Stomach (tissue), 9 donors: ENCODE measurements around the gene CARMIL3. TPM values are rescaled to one million over a fixed set of nuclear protein-coding genes. Genes with fewer than 3 reads are reported as not detected.
"Not testable (repeated sequence)": the region's sequence is repeated elsewhere in the genome, so short reads cannot be mapped to it uniquely, and the experiment has no call there.

ENCODE experiments used
- DNase-seq, 2 donors: peaks; one replicate each; pipeline versions ENCODE4 v3.0.0 to v3.0.0-alpha.2; 2013 to 2019
- H3K27ac ChIP-seq, 5 donors: fragments of 200-600 bp in 4 of 5; sonication (generic) in 4 of 5; one replicate each; pipeline ENCODE4 v1.5.1; 2013 to 2019; ENCODE audit warnings: mild to moderate bottlenecking in 1 of 5, moderate library complexity in 1 of 5
- H3K27me3 ChIP-seq, 3 donors: fragments of 200-600 bp; sonication (generic); one replicate each; pipeline ENCODE4 v1.5.1; 2017 to 2019; ENCODE audit warnings: mixed run types in 1 of 3
- H3K36me3 ChIP-seq, 4 donors: fragments of 200-600 bp; sonication (generic); 1 replicate in 3 of 4; 2 replicates in 1 of 4; pipeline ENCODE4 v1.5.1; 2016 to 2019
- H3K4me1 ChIP-seq, 4 donors: fragments of 200-600 bp; sonication (generic); one replicate each; pipeline ENCODE4 v1.5.1; 2016 to 2019
- H3K4me3 ChIP-seq, 4 donors: fragments of 200-600 bp; sonication (generic) in 3 of 4; one replicate each; pipeline ENCODE4 v1.5.1; 2016 to 2019; ENCODE audit warnings: mild to moderate bottlenecking in 1 of 4
- H3K9me3 ChIP-seq, 4 donors: fragments of 200-600 bp; sonication (generic); one replicate each; pipeline ENCODE4 v1.5.1; 2016 to 2019
- CTCF ChIP-seq, 7 experiments: fragments of 450-650 bp in 4 of 7; fragments of 200-600 bp in 3 of 7; sonication (generic) in 3 of 7; IDR thresholded peaks; one replicate each; pipeline ENCODE4 v1.5.1; 2016 to 2019; ENCODE audit warnings: antibody characterized with exemption in 7 of 7, control low read depth in 2 of 7, mild to moderate bottlenecking in 1 of 7
- EP300 ChIP-seq: sonication (generic); formaldehyde crosslinking; IDR thresholded peaks from one replicate; pipeline ENCODE4 v1.6.1; 2017; ENCODE audit warnings: antibody characterized with exemption
- POLR2A ChIP-seq, 4 donors: fragments of 450-650 bp; IDR thresholded peaks; one replicate each; pipeline ENCODE4 v1.6.1; 2016; ENCODE audit warnings: antibody characterized with exemption in 4 of 4, control low read depth in 2 of 4, mild to moderate bottlenecking in 1 of 4, moderate library complexity in 1 of 4
- POLR2AphosphoS5 ChIP-seq, 3 donors: sonication (generic); formaldehyde crosslinking; IDR thresholded peaks; one replicate each; pipeline ENCODE4 v1.6.1; 2016; ENCODE audit warnings: antibody characterized with exemption in 3 of 3
- WGBS, 5 donors: extraction: QIAGEN DNeasy Blood & Tissue Kit in 3 of 5; methylation state at CpG; one replicate each; pipeline versions ENCODE4 v1.1.5 to v1.1.7; 2013 to 2018; 5-methylcytosine and 5-hydroxymethylcytosine counted together
- intact Hi-C: fragments of 100-400 bp; cut with DNase I; formaldehyde crosslinking; loops from one replicate; pipeline ENCODE4 v1.15.1; 2023; ENCODE audit warnings: low total_unique reads
- polyA plus RNA-seq, 3 donors: library from polyadenylated mRNA; stranded (reverse); fragments of 200-250 nt; gene quantifications; one replicate each; pipeline ENCODE4 v1.2.3, GENCODE V29; 2013
- total RNA-seq, 5 donors: library from RNA; depleted of rRNA; stranded (reverse); fragments of >200 nt; gene quantifications; one replicate each; pipeline versions ENCODE4 v1.1.0 to v1.2.3, GENCODE V29; 2014 to 2016
- donor health status: healthy with polysubstance abuse.
- donor health status: Bipolar disorder and iron deficiency.
- donor health status: healthy.

The CARMIL3 gene
- total and polyA plus RNA-seq, 8 donors, result 0.14 to 2.0 (median 0.50) TPM; not detected in 2

GRCh38 chr14:24013654-24014514, 37.9 kb upstream of the CARMIL3 start:
- Histone ChIP-seq H3K27me3 (no peaks in the 10 kb centered on the region), H3K36me3 (no peaks in the 10 kb centered on the region), H3K9me3 (no peaks in the 10 kb centered on the region), H3K4me3 (no peak overlapping the region), H3K27ac (no peak overlapping the region), H3K4me1 (peaks cover 0 to 31% (median 19%) of the 10 kb centered on the region in 4 donors)
- TF ChIP-seq EP300 (no peak), POLR2A (IDR thresholded peaks at IDR 0.05) (no peak), CTCF (IDR thresholded peaks at IDR 0.05) (peak in 6 of 7 experiments; percentile 42 to 94 (median 92)), POLR2AphosphoS5 (IDR thresholded peaks at IDR 0.05) (peak in 1 of 3 donors; percentile 68)
- peak; percentile 44 to 88 for DNase-seq
- intact Hi-C loops, result no loop called here
- WGBS, 5 donors, result 24 to 28% (median 25%) methylated on average over 12 of the region's 12 CpGs

GRCh38 chr14:24015745-24016144, 36.1 kb upstream of the CARMIL3 start:
- H3K4me3 ChIP-seq, H3K27ac ChIP-seq, H3K9me3 ChIP-seq, H3K27me3 ChIP-seq, intact Hi-C loops, H3K36me3 ChIP-seq, DNase-seq: not testable (repeated sequence)
- peaks cover 0 to 28% (median 19%) of the 10 kb centered on the region in 4 donors for H3K4me1 ChIP-seq
- 97 to 99% (median 98%) methylated on average over 6 of the region's 6 CpGs for WGBS, 5 donors

GRCh38 chr14:24018978-24019377, 32.8 kb upstream of the CARMIL3 start:
- H3K9me3 ChIP-seq, H3K36me3 ChIP-seq, H3K4me1 ChIP-seq, DNase-seq, intact Hi-C loops, H3K27ac ChIP-seq, H3K27me3 ChIP-seq, H3K4me3 ChIP-seq: not testable (repeated sequence)

GRCh38 chr14:24019944-24020343, 31.9 kb upstream of the CARMIL3 start:
- H3K27me3 ChIP-seq, H3K27ac ChIP-seq, H3K4me1 ChIP-seq, H3K9me3 ChIP-seq, H3K36me3 ChIP-seq, DNase-seq, H3K4me3 ChIP-seq, intact Hi-C loops: not testable (repeated sequence)
- peak in 1 of 7 experiments; percentile 6 for TF ChIP-seq CTCF (IDR thresholded peaks at IDR 0.05)
- WGBS, 5 donors, result 13 to 47% (median 27%) methylated on average over 2 of the region's 2 CpGs

GRCh38 chr14:24020520-24020919, 31.3 kb upstream of the CARMIL3 start:
- WGBS, 5 donors, result 81 to 96% (median 89%) methylated on average over 3 of the region's 3 CpGs
- H3K9me3 ChIP-seq, H3K4me1 ChIP-seq, H3K27me3 ChIP-seq, H3K27ac ChIP-seq, H3K36me3 ChIP-seq, H3K4me3 ChIP-seq, intact Hi-C loops, DNase-seq: not testable (repeated sequence)

GRCh38 chr14:24024939-24025418, 26.8 kb upstream of the CARMIL3 start:
- H3K27me3 ChIP-seq, H3K36me3 ChIP-seq, H3K4me1 ChIP-seq, DNase-seq, H3K4me3 ChIP-seq, H3K9me3 ChIP-seq, intact Hi-C loops, H3K27ac ChIP-seq: not testable (repeated sequence)
- whole genome bisulfite sequencing, 5 donors, result 93 to 95% (median 95%) methylated on average over 3 of the region's 3 CpGs

- H3K27me3 ChIP-seq, DNase-seq, H3K4me3 ChIP-seq, H3K27ac ChIP-seq, H3K36me3 ChIP-seq: not testable (repeated sequence)
- intact Hi-C loops, result loop anchor here (10.0 kb wide), 1 partner anchor 55 kb away; no protein-coding TSS in a partner anchor
- WGBS, 5 donors, result 92 to 100% (median 95%) methylated on average over 2 of the region's 3 CpGs
- peaks cover 0 to 18% (median 3%) of the 10 kb centered on the region in 4 donors for H3K4me1 ChIP-seq
- peaks cover 0 to 11% (median 0%) of the 10 kb centered on the region in 4 donors for H3K9me3 ChIP-seq
Measured at GRCh38 chr14:24029687-24030086, 22.1 kb upstream of the CARMIL3 start.

- not testable (repeated sequence) for H3K27me3 ChIP-seq, H3K4me3 ChIP-seq, H3K36me3 ChIP-seq, DNase-seq, H3K27ac ChIP-seq
- H3K4me1 ChIP-seq, result peaks cover 0 to 29% (median 10%) of the 10 kb centered on the region in 4 donors
- intact Hi-C loops, result loop anchor here (10.0 kb wide), 1 partner anchor 57 kb away; no protein-coding TSS in a partner anchor
- WGBS, 5 donors, result 84 to 95% (median 92%) methylated on average over 2 of the region's 2 CpGs
- peaks cover 0 to 11% (median 0%) of the 10 kb centered on the region in 4 donors for H3K9me3 ChIP-seq
Measured at GRCh38 chr14:24031331-24031730, 20.5 kb upstream of the CARMIL3 start.
